WERI-Rb-1 (cell line): Measurements from ENCODE around the gene CCN2.

Source experiments
- DNase-seq: peaks from one replicate; pipeline ENCODE4 v3.0.0-alpha.2; 2020
- H3K27ac ChIP-seq: fragments of 250-450 bp; sonication (Bioruptor Pico); 2 replicates; pipeline ENCODE4 v1.5.1; 2020; ENCODE audit warnings: mild to moderate bottlenecking, moderate library complexity
- H3K27me3 ChIP-seq: fragments of 250-450 bp; sonication (Bioruptor Pico); 2 replicates; pipeline ENCODE4 v1.5.1; 2021; ENCODE audit warnings: mild to moderate bottlenecking, low read depth, moderate library complexity; ENCODE audit not compliant: insufficient read depth, severe bottlenecking
- H3K36me3 ChIP-seq: fragments of 250-450 bp; sonication (Bioruptor Pico); 2 replicates; pipeline ENCODE4 v1.5.1; 2020; ENCODE audit warnings: mild to moderate bottlenecking, moderate library complexity
- H3K4me3 ChIP-seq: 2 replicates; pipeline ENCODE4 v1.5.1; 2011; ENCODE audit warnings: low read depth, mild to moderate bottlenecking, control low read depth, low read length
- H3K9me3 ChIP-seq: fragments of 250-450 bp; sonication (Bioruptor Pico); 2 replicates; pipeline ENCODE4 v1.5.1; 2021; ENCODE audit warnings: mild to moderate bottlenecking, moderate library complexity; ENCODE audit not compliant: severe bottlenecking
- CTCF ChIP-seq: IDR thresholded peaks from 2 replicates; pipeline ENCODE4 v1.5.1; 2011; ENCODE audit warnings: low read depth, mild to moderate bottlenecking, control low read depth, inconsistent platforms, low read length

CCN2 gene

DNA sequence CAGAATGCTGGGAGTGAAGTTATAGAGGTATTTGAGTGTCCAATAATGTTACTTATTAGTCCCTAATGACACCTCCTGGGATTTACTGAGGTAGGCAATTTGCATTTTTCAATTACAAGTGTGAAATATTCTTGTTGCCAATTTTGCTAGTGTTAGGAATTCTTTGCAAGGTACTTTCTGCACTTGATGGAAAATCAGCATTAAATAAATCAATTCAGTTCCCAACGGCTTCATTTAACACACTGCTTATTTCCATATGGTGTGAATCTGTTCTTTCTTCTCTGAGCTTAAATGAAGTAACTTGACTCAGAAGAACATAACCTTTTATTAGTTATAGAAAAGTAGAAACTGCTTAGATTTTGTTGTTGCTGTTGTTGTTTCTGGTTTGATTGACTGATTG lies 21.2 kb downstream of the CCN2 start:
- Histone ChIP-seq H3K27ac (no peak overlapping the region), H3K36me3 (no peaks in the 10 kb centered on the region), H3K9me3 (no peaks in the 10 kb centered on the region), H3K4me3 (no peak overlapping the region), H3K27me3 (peaks cover 36% of the 10 kb centered on the region)
- TF ChIP-seq CTCF = no peak
- DNase-seq = no peak

DNA sequence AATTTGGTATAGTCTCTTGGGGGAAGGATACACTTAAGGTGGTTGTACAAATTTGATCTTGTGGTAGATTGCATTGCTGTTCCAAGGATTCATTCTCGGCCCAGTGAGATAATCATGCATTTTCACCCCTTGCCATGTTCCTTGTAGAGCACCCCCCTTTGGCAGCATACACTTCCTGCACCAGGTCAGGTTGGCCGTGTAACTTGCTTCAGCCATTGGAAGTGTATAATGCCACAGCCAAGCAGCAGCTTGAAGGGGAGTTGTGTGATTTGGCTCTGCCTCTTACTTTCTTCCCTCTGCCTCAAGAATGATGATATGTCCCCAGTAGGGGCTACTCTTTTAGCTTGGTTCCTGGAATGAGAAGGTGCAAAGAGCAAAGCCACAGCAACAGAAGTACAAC lies 21.9 kb downstream of the CCN2 start:
- peaks cover 33% of the 10 kb centered on the region for H3K27me3 ChIP-seq
- H3K27ac ChIP-seq = no peak overlapping the region
- TF ChIP-seq CTCF = peak; percentile 26; the same call in 1 of the 2 replicates
- peak; percentile 8 for DNase-seq
- H3K4me3 ChIP-seq = no peak overlapping the region
- H3K36me3 ChIP-seq = no peaks in the 10 kb centered on the region
- no peaks in the 10 kb centered on the region for H3K9me3 ChIP-seq

GRCh38 chr6:131924881-131925474 lies 26.2 kb downstream of the CCN2 start:
- no peaks in the 10 kb centered on the region for H3K9me3 ChIP-seq
- H3K27ac ChIP-seq = no peak overlapping the region
- H3K4me3 ChIP-seq = no peak overlapping the region
- peaks cover 9% of the 10 kb centered on the region for H3K27me3 ChIP-seq
- TF ChIP-seq CTCF = peak; percentile 27; the same call in 1 of the 2 replicates
- H3K36me3 ChIP-seq = no peaks in the 10 kb centered on the region
- no peak for DNase-seq

- DNase-seq = peak; percentile 66
- Histone ChIP-seq H3K27me3 (peaks cover 3% of the 10 kb centered on the region), H3K36me3 (no peaks in the 10 kb centered on the region), H3K27ac (no peak overlapping the region), H3K9me3 (no peaks in the 10 kb centered on the region), H3K4me3 (no peak overlapping the region)
- TF ChIP-seq CTCF = peak; percentile 92
Measured at GRCh38 chr6:131923356-131923755, 27.8 kb downstream of the CCN2 start.

- no peak for DNase-seq
- Histone ChIP-seq H3K4me3 (no peak overlapping the region), H3K9me3 (no peaks in the 10 kb centered on the region), H3K27ac (no peak overlapping the region), H3K36me3 (no peaks in the 10 kb centered on the region), H3K27me3 (peaks cover 2% of the 10 kb centered on the region)
- no peak for TF ChIP-seq CTCF
Measured at GRCh38 chr6:131920656-131921055, 30.5 kb downstream of the CCN2 start.

- Histone ChIP-seq H3K36me3 (no peaks in the 10 kb centered on the region), H3K27me3 (peaks cover 2% of the 10 kb centered on the region), H3K9me3 (no peaks in the 10 kb centered on the region), H3K4me3 (no peak overlapping the region), H3K27ac (no peak overlapping the region)
- no peak for TF ChIP-seq CTCF
- DNase-seq = no peak
Measured at GRCh38 chr6:131918650-131919355, 32.4 kb downstream of the CCN2 start.
